ENCODE measurements around the gene KRTAP10-10.

The KRTAP10-10 gene

DNA sequence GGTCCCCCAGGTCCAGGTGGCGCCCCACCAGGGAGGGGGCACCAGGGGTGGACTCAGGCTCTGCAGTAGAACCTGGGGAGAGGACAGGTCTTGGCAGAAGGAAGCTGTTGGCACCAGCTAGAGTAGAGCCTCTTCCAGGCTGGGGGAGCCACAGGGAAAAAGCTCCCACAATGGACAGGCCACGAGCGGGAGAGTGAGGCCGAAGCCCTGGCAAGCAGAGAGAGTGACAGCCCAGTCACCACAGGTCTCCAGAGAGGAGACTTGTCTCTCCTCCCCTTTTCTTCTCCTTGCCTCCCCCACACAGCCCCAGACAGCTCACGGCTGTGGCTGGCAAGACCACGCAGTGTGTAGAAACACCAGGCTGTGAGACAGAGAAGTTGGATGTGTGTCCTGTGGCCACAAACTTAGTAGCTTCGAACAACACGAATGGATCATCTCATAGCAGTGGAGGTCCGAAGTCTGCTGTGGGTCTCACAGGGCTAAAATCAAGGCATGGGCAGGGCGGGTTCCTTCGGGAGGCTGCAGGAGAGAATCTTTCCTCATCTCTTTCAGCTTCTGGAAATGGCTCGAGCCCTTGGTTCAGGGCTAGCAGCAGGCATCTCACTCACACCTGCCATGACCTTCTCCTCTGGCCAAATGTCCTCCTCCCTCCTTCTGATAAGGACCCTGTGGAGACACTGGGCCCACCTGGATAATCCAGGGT is 14.0 kb downstream of the KRTAP10-10 start:
- H3K4me3 ChIP-seq (replicated peaks; ENCODE audit: insufficient read depth, low read length): no peak overlapping the region
- TF ChIP-seq SPI1 (IDR thresholded peaks at IDR 0.05; ENCODE audit: borderline replicate concordance, low read depth) (no peak), GABPA (IDR thresholded peaks at IDR 0.05; ENCODE audit: low read depth) (no peak), POLR2AphosphoS5 (IDR thresholded peaks at IDR 0.05; ENCODE audit: low read depth) (no peak)
- TF ChIP-seq, protein P1, sequence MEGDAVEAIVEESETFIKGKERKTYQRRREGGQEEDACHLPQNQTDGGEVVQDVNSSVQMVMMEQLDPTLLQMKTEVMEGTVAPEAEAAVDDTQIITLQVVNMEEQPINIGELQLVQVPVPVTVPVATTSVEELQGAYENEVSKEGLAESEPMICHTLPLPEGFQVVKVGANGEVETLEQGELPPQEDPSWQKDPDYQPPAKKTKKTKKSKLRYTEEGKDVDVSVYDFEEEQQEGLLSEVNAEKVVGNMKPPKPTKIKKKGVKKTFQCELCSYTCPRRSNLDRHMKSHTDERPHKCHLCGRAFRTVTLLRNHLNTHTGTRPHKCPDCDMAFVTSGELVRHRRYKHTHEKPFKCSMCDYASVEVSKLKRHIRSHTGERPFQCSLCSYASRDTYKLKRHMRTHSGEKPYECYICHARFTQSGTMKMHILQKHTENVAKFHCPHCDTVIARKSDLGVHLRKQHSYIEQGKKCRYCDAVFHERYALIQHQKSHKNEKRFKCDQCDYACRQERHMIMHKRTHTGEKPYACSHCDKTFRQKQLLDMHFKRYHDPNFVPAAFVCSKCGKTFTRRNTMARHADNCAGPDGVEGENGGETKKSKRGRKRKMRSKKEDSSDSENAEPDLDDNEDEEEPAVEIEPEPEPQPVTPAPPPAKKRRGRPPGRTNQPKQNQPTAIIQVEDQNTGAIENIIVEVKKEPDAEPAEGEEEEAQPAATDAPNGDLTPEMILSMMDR (IDR thresholded peaks at IDR 0.05; ENCODE audit: insufficient read depth, low read length): no peak
- TF ChIP-seq, protein P2, sequence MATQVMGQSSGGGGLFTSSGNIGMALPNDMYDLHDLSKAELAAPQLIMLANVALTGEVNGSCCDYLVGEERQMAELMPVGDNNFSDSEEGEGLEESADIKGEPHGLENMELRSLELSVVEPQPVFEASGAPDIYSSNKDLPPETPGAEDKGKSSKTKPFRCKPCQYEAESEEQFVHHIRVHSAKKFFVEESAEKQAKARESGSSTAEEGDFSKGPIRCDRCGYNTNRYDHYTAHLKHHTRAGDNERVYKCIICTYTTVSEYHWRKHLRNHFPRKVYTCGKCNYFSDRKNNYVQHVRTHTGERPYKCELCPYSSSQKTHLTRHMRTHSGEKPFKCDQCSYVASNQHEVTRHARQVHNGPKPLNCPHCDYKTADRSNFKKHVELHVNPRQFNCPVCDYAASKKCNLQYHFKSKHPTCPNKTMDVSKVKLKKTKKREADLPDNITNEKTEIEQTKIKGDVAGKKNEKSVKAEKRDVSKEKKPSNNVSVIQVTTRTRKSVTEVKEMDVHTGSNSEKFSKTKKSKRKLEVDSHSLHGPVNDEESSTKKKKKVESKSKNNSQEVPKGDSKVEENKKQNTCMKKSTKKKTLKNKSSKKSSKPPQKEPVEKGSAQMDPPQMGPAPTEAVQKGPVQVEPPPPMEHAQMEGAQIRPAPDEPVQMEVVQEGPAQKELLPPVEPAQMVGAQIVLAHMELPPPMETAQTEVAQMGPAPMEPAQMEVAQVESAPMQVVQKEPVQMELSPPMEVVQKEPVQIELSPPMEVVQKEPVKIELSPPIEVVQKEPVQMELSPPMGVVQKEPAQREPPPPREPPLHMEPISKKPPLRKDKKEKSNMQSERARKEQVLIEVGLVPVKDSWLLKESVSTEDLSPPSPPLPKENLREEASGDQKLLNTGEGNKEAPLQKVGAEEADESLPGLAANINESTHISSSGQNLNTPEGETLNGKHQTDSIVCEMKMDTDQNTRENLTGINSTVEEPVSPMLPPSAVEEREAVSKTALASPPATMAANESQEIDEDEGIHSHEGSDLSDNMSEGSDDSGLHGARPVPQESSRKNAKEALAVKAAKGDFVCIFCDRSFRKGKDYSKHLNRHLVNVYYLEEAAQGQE (IDR thresholded peaks at IDR 0.05; ENCODE audit: insufficient replicate concordance, low read depth): no peak
- no peak overlapping the region for H3K27ac ChIP-seq (replicated peaks)
- no peak for DNase-seq (ENCODE audit: low read depth in 1 of 2, low spot score in 1 of 2)
- H3K27me3 ChIP-seq (ENCODE audit: insufficient read depth, poor library complexity, severe bottlenecking): no peaks in the 10 kb centered on the region

DNA sequence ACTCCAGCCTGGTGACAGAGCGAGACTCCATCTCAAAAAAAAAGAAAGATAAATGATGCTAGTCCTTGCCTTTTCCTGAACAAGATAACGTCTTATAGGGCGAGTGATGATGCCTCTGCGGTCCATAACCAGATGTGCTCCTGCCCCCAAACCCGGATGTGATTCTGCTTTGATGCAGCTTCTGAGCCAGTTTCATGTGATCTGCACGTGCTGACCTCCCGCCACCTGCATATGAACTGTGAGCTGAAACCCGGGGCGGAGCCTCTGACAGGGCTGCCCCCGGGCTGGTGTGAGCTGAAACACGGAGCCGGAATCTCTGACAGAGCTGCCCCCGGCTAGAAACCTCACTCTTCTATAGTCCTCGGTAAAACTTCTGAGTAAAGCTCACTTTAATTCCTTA is 16.0 kb downstream of the KRTAP10-10 start:
- TF ChIP-seq, protein P2 (IDR thresholded peaks at IDR 0.05; ENCODE audit: insufficient replicate concordance, low read depth): no peak
- no peak for TF ChIP-seq GABPA (IDR thresholded peaks at IDR 0.05; ENCODE audit: low read depth)
- no peak for TF ChIP-seq POLR2AphosphoS5 (IDR thresholded peaks at IDR 0.05; ENCODE audit: low read depth)
- TF ChIP-seq SPI1 (IDR thresholded peaks at IDR 0.05; ENCODE audit: borderline replicate concordance, low read depth): no peak
- no peak overlapping the region for H3K4me3 ChIP-seq (replicated peaks; ENCODE audit: insufficient read depth, low read length)
- no peak overlapping the region for H3K27ac ChIP-seq (replicated peaks)
- no peaks in the 10 kb centered on the region for H3K27me3 ChIP-seq (ENCODE audit: insufficient read depth, poor library complexity, severe bottlenecking)
- no peak for DNase-seq (ENCODE audit: low read depth in 1 of 2, low spot score in 1 of 2)

DNA sequence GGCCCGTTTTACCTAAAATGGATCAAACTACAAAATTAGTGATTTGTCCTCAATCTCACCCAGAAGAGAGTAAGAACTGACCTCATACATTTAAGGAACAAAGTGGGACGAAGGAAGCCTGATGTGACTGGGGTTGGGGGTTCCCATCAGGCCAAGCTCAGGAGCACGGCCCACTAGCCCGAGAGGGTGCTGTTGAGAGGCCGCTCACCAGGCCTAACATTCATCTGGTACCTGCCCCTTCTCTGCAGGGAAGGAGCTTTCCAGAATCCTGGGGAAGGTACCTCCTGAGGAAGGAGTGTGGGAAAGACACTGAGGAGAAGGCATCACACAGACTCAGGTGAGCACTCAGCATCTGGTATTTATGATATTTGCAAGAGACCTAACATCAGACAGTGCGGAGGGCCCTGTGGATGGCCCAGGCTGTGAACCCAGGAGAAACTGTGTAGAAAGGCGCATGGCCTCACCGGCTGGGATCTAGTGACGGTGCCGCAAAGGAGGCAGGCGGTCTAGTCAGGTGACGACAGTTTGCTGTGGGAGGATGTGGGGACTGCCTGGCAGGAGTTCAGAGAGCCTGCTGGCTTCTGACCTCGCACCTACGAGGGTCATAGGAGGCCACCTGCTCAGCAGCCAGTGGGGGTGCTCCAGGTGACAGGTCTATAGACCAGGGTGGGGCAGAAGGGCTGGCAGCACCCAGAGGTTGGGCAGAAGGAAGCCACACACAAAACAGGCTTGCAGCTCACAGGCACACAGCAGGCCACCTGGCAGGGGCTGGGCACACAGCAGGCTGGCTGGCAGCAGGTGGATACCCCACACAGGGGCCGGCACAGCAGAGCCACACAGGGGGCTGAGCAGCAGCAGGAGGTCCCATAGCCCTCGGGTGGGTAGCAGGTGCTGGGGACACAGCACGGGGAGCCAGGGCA is 16.8 kb downstream of the KRTAP10-10 start:
- TF ChIP-seq SPI1 (IDR thresholded peaks at IDR 0.05; ENCODE audit: borderline replicate concordance, low read depth) (no peak), GABPA (IDR thresholded peaks at IDR 0.05; ENCODE audit: low read depth) (no peak)
- TF ChIP-seq, protein P1 (IDR thresholded peaks at IDR 0.05; ENCODE audit: insufficient read depth, low read length): no peak
- TF ChIP-seq, protein P2 (IDR thresholded peaks at IDR 0.05; ENCODE audit: insufficient replicate concordance, low read depth): no peak
- H3K4me3 ChIP-seq (replicated peaks; ENCODE audit: insufficient read depth, low read length): no peak overlapping the region
- no peak for DNase-seq (ENCODE audit: low read depth in 1 of 2, low spot score in 1 of 2)
- H3K27ac ChIP-seq (replicated peaks): no peak overlapping the region
- no peaks in the 10 kb centered on the region for H3K27me3 ChIP-seq (ENCODE audit: insufficient read depth, poor library complexity, severe bottlenecking)
